ENCODE measurements around the gene BABAM2. TPM values are rescaled to one million over a fixed set of nuclear protein-coding genes. Genes with fewer than 3 reads are reported as not detected.

The BABAM2 gene
- polyA plus RNA-seq, 3 donors, result 33.2 to 52.8 (median 49.3) TPM

GRCh38 chr2:28054916-28055315, 164.4 kb downstream of the BABAM2 start:
- H3K4me1 ChIP-seq (ENCODE audit: control insufficient read depth in 1 of 2, insufficient read depth in 2 of 2, low read length in 2 of 2), result no peaks in the 10 kb centered on the region
- no peaks in the 10 kb centered on the region for H3K36me3 ChIP-seq (replicated peaks in 1 of 2; ENCODE audit: control insufficient read depth in 1 of 2, insufficient read depth in 2 of 2, low read length in 2 of 2)
- peaks cover 13% of the 10 kb centered on the region for H3K4me1 Mint-ChIP-seq
- no peak for DNase-seq
- H3K27me3 Mint-ChIP-seq (ENCODE audit: low read depth in 3 of 3), result no peaks in the 10 kb centered on the region
- H4K20me1 ChIP-seq (ENCODE audit: insufficient read depth, low read length), result no peaks in the 10 kb centered on the region
- no peak for TF ChIP-seq CTCF (IDR thresholded peaks at IDR 0.05)
- H3K9me3 Mint-ChIP-seq, result peaks cover 0 to 4% (median 0%) of the 10 kb centered on the region in 7 donors
- WGBS (ENCODE audit: insufficient coverage), result no CpG with 5 or more reads among the region's 1 CpG
- intact Hi-C loops (cut with micrococcal nuclease), result no loop called here
- no peak overlapping the region for H3K4me3 ChIP-seq (replicated peaks in 1 of 3; ENCODE audit: low read depth in 2 of 3, low read length in 3 of 3)
- no peak overlapping the region for H2AFZ ChIP-seq (ENCODE audit: insufficient read depth, low read depth, low read length, poor library complexity, severe bottlenecking)
- no peak overlapping the region for H3K4me2 ChIP-seq (replicated peaks; ENCODE audit: extremely low read depth, low read length, poor library complexity, severe bottlenecking)
- H3K27ac ChIP-seq (ENCODE audit: low read depth in 1 of 2, low read length in 2 of 2), result no peak overlapping the region
- H3K36me3 Mint-ChIP-seq, result peaks cover 20 to 28% of the 10 kb centered on the region in 2 donors
- no peaks in the 10 kb centered on the region for H3K79me2 ChIP-seq (ENCODE audit: insufficient read depth, low read length)
- H3K27me3 ChIP-seq (ENCODE audit: control insufficient read depth in 2 of 2, insufficient read depth in 2 of 2, low read length in 2 of 2), result no peaks in the 10 kb centered on the region
- no peak overlapping the region for H3K9ac ChIP-seq (ENCODE audit: insufficient read depth, low read length, poor library complexity, severe bottlenecking)
- no peaks in the 10 kb centered on the region for H3K9me3 ChIP-seq (replicated peaks in 1 of 2; ENCODE audit: control insufficient read depth in 1 of 2, insufficient read depth in 1 of 2, low read length in 2 of 2)
- H3K4me3 Mint-ChIP-seq, result no peak overlapping the region
- H3K27ac Mint-ChIP-seq, result no peak overlapping the region

GRCh38 chr2:28055325-28055970, 164.9 kb downstream of the BABAM2 start:
- DNase-seq, result no peak
- Mint-ChIP-seq H3K36me3 (peaks cover 24 to 31% of the 10 kb centered on the region in 2 donors), H3K9me3 (peaks cover 0 to 4% (median 3%) of the 10 kb centered on the region in 7 donors), H3K4me3 (no peak overlapping the region), H3K27ac (no peak overlapping the region), H3K27me3 (ENCODE audit: low read depth in 3 of 3) (no peaks in the 10 kb centered on the region), H3K4me1 (peaks cover 10% of the 10 kb centered on the region)
- Histone ChIP-seq H3K4me3 (replicated peaks in 1 of 3; ENCODE audit: low read depth in 2 of 3, low read length in 3 of 3) (no peak overlapping the region), H3K27ac (ENCODE audit: low read depth in 1 of 2, low read length in 2 of 2) (no peak overlapping the region), H3K9ac (ENCODE audit: insufficient read depth, low read length, poor library complexity, severe bottlenecking) (no peak overlapping the region), H3K36me3 (replicated peaks in 1 of 2; ENCODE audit: control insufficient read depth in 1 of 2, insufficient read depth in 2 of 2, low read length in 2 of 2) (peaks cover 0 to 4% of the 10 kb centered on the region in 2 donors), H3K79me2 (ENCODE audit: insufficient read depth, low read length) (no peaks in the 10 kb centered on the region), H3K4me1 (ENCODE audit: control insufficient read depth in 1 of 2, insufficient read depth in 2 of 2, low read length in 2 of 2) (no peaks in the 10 kb centered on the region), H3K27me3 (ENCODE audit: control insufficient read depth in 2 of 2, insufficient read depth in 2 of 2, low read length in 2 of 2) (no peaks in the 10 kb centered on the region), H4K20me1 (ENCODE audit: insufficient read depth, low read length) (no peaks in the 10 kb centered on the region), H3K9me3 (replicated peaks in 1 of 2; ENCODE audit: control insufficient read depth in 1 of 2, insufficient read depth in 1 of 2, low read length in 2 of 2) (peaks cover 0 to 4% of the 10 kb centered on the region in 2 donors), H3K4me2 (replicated peaks; ENCODE audit: extremely low read depth, low read length, poor library complexity, severe bottlenecking) (no peak overlapping the region), H2AFZ (ENCODE audit: insufficient read depth, low read depth, low read length, poor library complexity, severe bottlenecking) (no peak overlapping the region)
- no peak for TF ChIP-seq CTCF (IDR thresholded peaks at IDR 0.05)
- intact Hi-C loops (cut with micrococcal nuclease), result no loop called here
